Endothelial cell of umbilical vein (primary cell): ENCODE data around the gene ASRGL1. TPM values are rescaled to one million over a fixed set of nuclear protein-coding genes. Genes with fewer than 3 reads are reported as not detected.

Source experiments
- BruUV-seq: library from RNA; stranded (reverse); fragments of 400-500 nt; replicated peaks from 2 replicates; lab custom pipeline; 2021; lab: Mats Ljungman, UMichigan
- CTCF ChIA-PET: fragments of 300-600, 350-600 bp; sonication (Branson Sonifier 250); formaldehyde crosslinking; loops from one replicate; lab custom pipeline; 2021; ENCODE audit warnings: antibody characterized with exemption, inconsistent platforms; lab: Charles Lee
- POLR2A ChIA-PET: fragments of 300-600, 350-600 bp; sonication (Branson Sonifier 250); formaldehyde crosslinking; loops from one replicate; lab custom pipeline; 2021; ENCODE audit warnings: antibody characterized with exemption, inconsistent platforms; lab: Charles Lee
- DNase-seq: peaks from one replicate; pipeline ENCODE4 v3.0.0-alpha.2; 2011; ENCODE audit warnings: low read depth, low spot score
- FAIRE-seq: peaks from 2 replicates; lab custom pipeline; 2011; peaks lifted over from hg19 to GRCh38; lab: Jason Lieb, UNC
- H2AFZ ChIP-seq: 2 replicates; pipeline ENCODE4 v1.6.0; 2012; ENCODE audit warnings: low read depth, low read length, control low read depth, inconsistent platforms
- H3K27ac ChIP-seq: 2 replicates; pipeline ENCODE4 v1.5.1; 2011; ENCODE audit warnings: low read depth, mild to moderate bottlenecking, control low read depth, low read length, moderate library complexity; ENCODE audit not compliant: insufficient read depth
- H3K27me3 ChIP-seq, 2 experiments: 2 replicates each; pipeline versions ENCODE4 v1.6.0 to v1.6.1; 2011; ENCODE audit warnings: low read length in 2 of 2, mixed read lengths in 1 of 2; ENCODE audit not compliant: control insufficient read depth in 2 of 2, insufficient read depth in 2 of 2
- H3K36me3 ChIP-seq, 2 experiments: 2 replicates in 1 of 2; 3 replicates in 1 of 2; pipeline ENCODE4 v1.5.1; 2011; ENCODE audit warnings: low read length in 2 of 2, mild to moderate bottlenecking in 1 of 2, moderate library complexity in 1 of 2; ENCODE audit not compliant: control insufficient read depth in 2 of 2, insufficient read depth in 2 of 2; ENCODE audit errors: extremely low read depth in 1 of 2
- H3K4me1 ChIP-seq: 3 replicates; pipeline ENCODE4 v1.5.1; 2011; ENCODE audit warnings: mild to moderate bottlenecking, low read length; ENCODE audit not compliant: control insufficient read depth, insufficient read depth; ENCODE audit errors: extremely low read depth
- H3K4me2 ChIP-seq: 2 replicates; pipeline ENCODE4 v1.6.1; 2011; ENCODE audit warnings: low read length, control low read depth, mixed read lengths; ENCODE audit not compliant: insufficient read depth
- H3K4me3 ChIP-seq, 3 experiments: fragments of 200-600 bp in 1 of 3; sonication (generic), shearing (Covaris generic) in 1 of 3; replicated peaks in 1 of 3; 2 replicates each; pipeline ENCODE4 v1.5.1; 2011 to 2016; ENCODE audit warnings: control low read depth in 3 of 3, low read length in 3 of 3, mild to moderate bottlenecking in 2 of 3, inconsistent platforms in 1 of 3, low read depth in 1 of 3, moderate library complexity in 1 of 3; ENCODE audit not compliant: insufficient read depth in 1 of 3
- H3K79me2 ChIP-seq: 2 replicates; pipeline ENCODE4 v1.6.0; 2012; ENCODE audit warnings: low read length, inconsistent platforms; ENCODE audit not compliant: control insufficient read depth, insufficient read depth
- H3K9ac ChIP-seq: replicated peaks from 2 replicates; pipeline ENCODE3; 2011; ENCODE audit warnings: low read length, control low read depth; ENCODE audit not compliant: insufficient read depth; ENCODE audit errors: extremely low read depth
- H3K9me1 ChIP-seq: replicated peaks from 3 replicates; pipeline ENCODE4 v1.6.0; 2011; ENCODE audit warnings: mild to moderate bottlenecking, low read length; ENCODE audit not compliant: control insufficient read depth, insufficient read depth; ENCODE audit errors: extremely low read depth
- H3K9me3 ChIP-seq: replicated peaks from 2 replicates; pipeline ENCODE4 v1.5.1; 2012; ENCODE audit warnings: low read length, inconsistent platforms; ENCODE audit not compliant: control insufficient read depth, insufficient read depth
- H4K20me1 ChIP-seq: replicated peaks from 2 replicates; pipeline ENCODE3; 2011; ENCODE audit warnings: mild to moderate bottlenecking, low read length; ENCODE audit not compliant: control insufficient read depth, insufficient read depth; ENCODE audit errors: extremely low read depth
- CTCF ChIP-seq, 2 donors: IDR thresholded peaks; 1 replicate in 1 of 2; 2 replicates in 1 of 2; pipeline ENCODE4 v1.5.1; 2011; ENCODE audit warnings: low read length in 2 of 2, mild to moderate bottlenecking in 2 of 2, moderate library complexity in 2 of 2, control low read depth in 1 of 2, inconsistent platforms in 1 of 2, low read depth in 1 of 2; ENCODE audit not compliant: insufficient read depth in 1 of 2; ENCODE audit errors: extremely low read depth in 1 of 2
- EZH2 ChIP-seq: IDR thresholded peaks from 2 replicates; pipeline ENCODE4 v1.6.1; 2012; ENCODE audit warnings: borderline replicate concordance, low read depth, mild to moderate bottlenecking, moderate library complexity, low read length, inconsistent platforms; ENCODE audit not compliant: severe bottlenecking
- FOS ChIP-seq: IDR thresholded peaks from 2 replicates; pipeline ENCODE4 v1.6.1; 2011; ENCODE audit warnings: mild to moderate bottlenecking, low read length, moderate library complexity, borderline replicate concordance; ENCODE audit not compliant: insufficient read depth
- GATA2 ChIP-seq: IDR thresholded peaks from 2 replicates; pipeline ENCODE4 v1.7.0; 2011; ENCODE audit warnings: low read depth, mild to moderate bottlenecking, moderate library complexity, mixed read lengths, low read length; ENCODE audit not compliant: insufficient read length, insufficient read depth
- JUN ChIP-seq: IDR thresholded peaks from 2 replicates; pipeline ENCODE4 v1.6.1; 2011; ENCODE audit warnings: borderline replicate concordance, low read depth; ENCODE audit not compliant: insufficient read length, insufficient read depth
- MAX ChIP-seq: IDR thresholded peaks from 2 replicates; pipeline ENCODE4 v1.6.1; 2011; ENCODE audit not compliant: insufficient read depth, insufficient read length
- MYC ChIP-seq: IDR thresholded peaks from one replicate; pipeline ENCODE4 v1.6.1; 2011; ENCODE audit warnings: mild to moderate bottlenecking, low read depth, low read length
- POLR2A ChIP-seq: IDR thresholded peaks from 2 replicates; pipeline ENCODE4 v1.6.1; 2012; ENCODE audit warnings: low read depth, mild to moderate bottlenecking, control low read depth, low read length
- POLR2AphosphoS5 ChIP-seq: IDR thresholded peaks from 2 replicates; pipeline ENCODE4 v1.6.1; 2012; ENCODE audit warnings: low read depth, mild to moderate bottlenecking, control low read depth, low read length, moderate library complexity; ENCODE audit not compliant: insufficient read depth
- dilution Hi-C: fragments of 300-500 bp; cut with MboI; formaldehyde crosslinking; loops from one replicate; pipeline ENCODE4 v1.15.0; 2019; ENCODE audit warnings: low sequenced_read_pairs; ENCODE audit not compliant: extremely low pct_ligation_motif_present
- intact Hi-C: fragments of 100-400 bp; cut with micrococcal nuclease; formaldehyde crosslinking; loops from one replicate; pipeline ENCODE4 v1.10.0; 2022
- polyA plus RNA-seq, 4 experiments: library from polyadenylated mRNA; depleted of rRNA in 3 of 4; stranded (reverse) in 3 of 4; unstranded in 1 of 4; fragments of >200 nt; gene quantifications; 2 replicates each; pipeline versions ENCODE4 v1.2.1 to v1.2.3, GENCODE V29; 2011 to 2012; ENCODE audit warnings: missing spikeins in 1 of 4
- total RNA-seq: library from RNA; stranded (reverse); gene quantifications from 2 replicates; pipeline ENCODE4 v1.2.3, GENCODE V29; 2021

ASRGL1 gene
- total and polyA plus RNA-seq, 2 donors (not counting 3 experiments of a cell fraction or from before 2014, with no cell fraction given): 33.1 to 36.0 TPM

- ChIA-PET POLR2A (no interaction called here), CTCF (interaction anchor here (1.4 kb wide), 1 partner anchor 9 kb away, joined by 3 read pairs; no protein-coding TSS in a partner anchor)
- BruUV-seq: no TSS peak
- Histone ChIP-seq H4K20me1 (no peaks in the 10 kb centered on the region), H3K9ac (no peak overlapping the region), H3K79me2 (no peaks in the 10 kb centered on the region), H3K27ac (no peak overlapping the region), H3K9me3 (no peaks in the 10 kb centered on the region), H3K4me3 (no peak overlapping the region), H3K9me1 (no peaks in the 10 kb centered on the region), H3K36me3 (no peaks in the 10 kb centered on the region), H3K4me2 (no peak overlapping the region), H3K4me1 (no peaks in the 10 kb centered on the region), H3K27me3 (no peaks in the 10 kb centered on the region), H2AFZ (no peak overlapping the region)
- TF ChIP-seq MAX (no peak), POLR2A (no peak), MYC (no peak), GATA2 (no peak), JUN (no peak), CTCF (IDR thresholded peaks at IDR 0.05; ENCODE audit: extremely low read depth in 1 of 2, insufficient read depth in 1 of 2, low read depth in 1 of 2, low read length in 2 of 2) (no peak), POLR2AphosphoS5 (no peak), FOS (no peak), EZH2 (no peak)
- dilution Hi-C loops (no loop called here), intact Hi-C loops (no loop called here)
- FAIRE-seq (no peak), DNase-seq (no peak)
These were observed 94.1 kb downstream of the ASRGL1 start for GRCh38 chr11:62431171-62431901.
